IMR-90 (cell line): ENCODE results near the gene ALAD. TPM values are rescaled to one million over a fixed set of nuclear protein-coding genes. Genes with fewer than 3 reads are reported as not detected.

Source experiments
- ATAC-seq: fragments of 200-7000 bp; cut with Tn5 transposase; 2 replicates; pipeline ENCODE4 v1.9.1; 2020; ENCODE audit warnings: low read depth, mild to moderate bottlenecking, moderate library complexity
- BruUV-seq: library from RNA; stranded (reverse); fragments of 400-500 nt; replicated peaks from 2 replicates; lab custom pipeline; 2021; lab: Mats Ljungman, UMichigan
- CTCF ChIA-PET: fragments of 300-600 bp; formaldehyde crosslinking; extraction: SDS; loops from one replicate; lab custom pipeline; 2021; ENCODE audit warnings: antibody characterized with exemption; lab: Yijun Ruan, JAX
- POLR2A ChIA-PET: fragments of 300-600 bp; sonication (Branson Sonifier 250); formaldehyde crosslinking; loops from one replicate; lab custom pipeline; 2022; ENCODE audit warnings: antibody characterized with exemption; ENCODE audit not compliant: unreplicated experiment; lab: Charles Lee
- DNase-seq: peaks from one replicate; pipeline ENCODE4 v3.0.0; 2013
- H2AFZ ChIP-seq: replicated peaks from 2 replicates; pipeline ENCODE3; 2013; ENCODE audit warnings: low read length, mild to moderate bottlenecking; ENCODE audit not compliant: poor library complexity
- H2AK5ac ChIP-seq: 2 replicates; pipeline ENCODE4 v1.6.1; 2013; ENCODE audit warnings: low read depth, low read length, inconsistent platforms
- H2AK9ac ChIP-seq: replicated peaks from 2 replicates; pipeline ENCODE3; 2013; ENCODE audit warnings: mild to moderate bottlenecking, low read depth, low read length, moderate library complexity; ENCODE audit not compliant: poor library complexity
- H2BK120ac ChIP-seq: 2 replicates; pipeline ENCODE4 v1.6.1; 2013; ENCODE audit warnings: low read depth, low read length, inconsistent platforms
- H2BK15ac ChIP-seq: 3 replicates; pipeline ENCODE4 v1.6.1; 2013; ENCODE audit warnings: low read depth, low read length, inconsistent platforms
- H2BK20ac ChIP-seq: 2 replicates; pipeline ENCODE4 v1.6.1; 2013; ENCODE audit warnings: low read depth, mild to moderate bottlenecking, inconsistent platforms, low read length, moderate library complexity
- H2BK5ac ChIP-seq: 2 replicates; pipeline ENCODE4 v1.6.1; 2013; ENCODE audit warnings: mild to moderate bottlenecking, low read depth, low read length, inconsistent platforms; ENCODE audit not compliant: poor library complexity, severe bottlenecking
- H3K14ac ChIP-seq: replicated peaks from 2 replicates; pipeline ENCODE4 v1.6.1; 2013; ENCODE audit warnings: low read depth, low read length, inconsistent platforms
- H3K18ac ChIP-seq: 2 replicates; pipeline ENCODE4 v1.6.1; 2013; ENCODE audit warnings: low read depth, low read length, control low read depth
- H3K23ac ChIP-seq: 2 replicates; pipeline ENCODE4 v1.6.1; 2013; ENCODE audit warnings: low read depth, low read length, inconsistent platforms
- H3K27ac ChIP-seq: 2 replicates; pipeline ENCODE4 v1.5.1; 2013; ENCODE audit warnings: mild to moderate bottlenecking, control low read depth, low read length; ENCODE audit not compliant: insufficient read depth
- H3K27me3 ChIP-seq: 2 replicates; pipeline ENCODE4 v1.6.1; 2013; ENCODE audit warnings: low read length; ENCODE audit not compliant: control insufficient read depth, insufficient read depth
- H3K36me3 ChIP-seq: 2 replicates; pipeline ENCODE4 v1.6.1; 2013; ENCODE audit warnings: low read length, mixed read lengths; ENCODE audit not compliant: control insufficient read depth, insufficient read depth
- H3K4ac ChIP-seq: 2 replicates; pipeline ENCODE4 v1.6.1; 2013; ENCODE audit warnings: low read depth, low read length, inconsistent platforms
- H3K4me1 ChIP-seq: 2 replicates; pipeline ENCODE4 v1.6.1; 2013; ENCODE audit warnings: low read length, mixed read lengths; ENCODE audit not compliant: control insufficient read depth, insufficient read depth
- H3K4me2 ChIP-seq: 2 replicates; pipeline ENCODE4 v1.6.1; 2013; ENCODE audit warnings: low read depth, mild to moderate bottlenecking, control low read depth, low read length, moderate library complexity
- H3K4me3 ChIP-seq: 2 replicates; pipeline ENCODE4 v1.5.1; 2013; ENCODE audit warnings: low read depth, mild to moderate bottlenecking, control low read depth, low read length, moderate library complexity; ENCODE audit not compliant: insufficient read depth
- H3K56ac ChIP-seq: 2 replicates; pipeline ENCODE4 v1.6.1; 2013; ENCODE audit warnings: low read length, inconsistent platforms; ENCODE audit not compliant: insufficient read depth; ENCODE audit errors: extremely low read depth
- H3K79me1 ChIP-seq, 2 experiments: 2 replicates each; pipeline ENCODE4 v1.6.1; 2013; ENCODE audit warnings: low read length in 2 of 2, inconsistent platforms in 1 of 2, low read depth in 1 of 2
- H3K9ac ChIP-seq: 2 replicates; pipeline ENCODE4 v1.6.1; 2013; ENCODE audit warnings: low read depth, low read length, control low read depth
- H3K9me1 ChIP-seq: 2 replicates; pipeline ENCODE4 v1.6.1; 2013; ENCODE audit warnings: low read length, inconsistent platforms; ENCODE audit not compliant: insufficient read depth
- H3K9me3 ChIP-seq: 2 replicates; pipeline ENCODE4 v1.6.1; 2013; ENCODE audit warnings: low read length; ENCODE audit not compliant: control insufficient read depth, insufficient read depth
- H4K20me1 ChIP-seq: 2 replicates; pipeline ENCODE4 v1.6.1; 2013; ENCODE audit warnings: low read length, inconsistent platforms; ENCODE audit not compliant: insufficient read depth
- H4K5ac ChIP-seq: 2 replicates; pipeline ENCODE4 v1.6.1; 2013; ENCODE audit warnings: mild to moderate bottlenecking, low read depth, low read length, control low read depth
- H4K8ac ChIP-seq, 2 experiments: 2 replicates each; pipeline ENCODE4 v1.6.1; 2013; ENCODE audit warnings: low read depth in 2 of 2, low read length in 2 of 2, control low read depth in 1 of 2, inconsistent platforms in 1 of 2
- H4K91ac ChIP-seq: 2 replicates; pipeline ENCODE4 v1.6.1; 2013; ENCODE audit warnings: low read depth, low read length, inconsistent platforms; ENCODE audit not compliant: insufficient read depth
- BHLHE40 ChIP-seq: fragments of 150-350 bp; IDR thresholded peaks from 2 replicates; pipeline ENCODE4 v1.6.1; 2016; ENCODE audit warnings: mild to moderate bottlenecking, low read depth, low read length
- CEBPB ChIP-seq: IDR thresholded peaks from 2 replicates; pipeline ENCODE4 v1.6.1; 2012; ENCODE audit warnings: low read depth, low read length, improper control_type of control experiment
- CHD1 ChIP-seq: IDR thresholded peaks from 2 replicates; pipeline ENCODE4 v1.6.1; 2012; ENCODE audit warnings: low read depth, low read length, improper control_type of control experiment
- CTCF ChIP-seq: conservative IDR thresholded peaks from 2 replicates; pipeline ENCODE4 v1.5.1; 2012; ENCODE audit warnings: mild to moderate bottlenecking, low read depth, low read length, improper control_type of control experiment
- ELK1 ChIP-seq: fragments of 150-350 bp; IDR thresholded peaks from 2 replicates; pipeline ENCODE4 v1.6.1; 2016; ENCODE audit warnings: low read depth, mild to moderate bottlenecking, low read length, moderate library complexity, borderline replicate concordance
- FOS ChIP-seq: fragments of 150-350 bp; IDR thresholded peaks from 2 replicates; pipeline ENCODE4 v1.6.1; 2016; ENCODE audit warnings: low read depth, low read length
- MXI1 ChIP-seq: IDR thresholded peaks from 2 replicates; pipeline ENCODE4 v1.6.1; 2012; ENCODE audit warnings: low read depth, mild to moderate bottlenecking, low read length, moderate library complexity, borderline replicate concordance
- NFE2L2 ChIP-seq: fragments of 150-350 bp; IDR thresholded peaks from 2 replicates; pipeline ENCODE4 v1.6.1; 2016; ENCODE audit warnings: low read depth, mild to moderate bottlenecking, low read length
- POLR2A ChIP-seq: IDR thresholded peaks from 2 replicates; pipeline ENCODE4 v1.6.1; 2012; ENCODE audit warnings: mild to moderate bottlenecking, low read depth, low read length
- RAD21 ChIP-seq: IDR thresholded peaks from 2 replicates; pipeline ENCODE4 v1.6.1; 2012; ENCODE audit warnings: low read length, improper control_type of control experiment
- RCOR1 ChIP-seq: IDR thresholded peaks from 2 replicates; pipeline ENCODE4 v1.6.1; 2012; ENCODE audit warnings: mild to moderate bottlenecking, low read length, improper control_type of control experiment; ENCODE audit not compliant: insufficient replicate concordance
- RFX5 ChIP-seq: IDR thresholded peaks from 2 replicates; pipeline ENCODE4 v1.8.0; 2012; ENCODE audit warnings: low read depth, mild to moderate bottlenecking, low read length, moderate library complexity
- SMC3 ChIP-seq: fragments of 150-350 bp; IDR thresholded peaks from 2 replicates; pipeline ENCODE4 v1.6.1; 2016; ENCODE audit warnings: low read depth, mild to moderate bottlenecking, antibody characterized with exemption, low read length, moderate library complexity
- USF2 ChIP-seq: fragments of 150-350 bp; IDR thresholded peaks from 2 replicates; pipeline ENCODE4 v1.6.1; 2017; ENCODE audit warnings: mild to moderate bottlenecking, antibody characterized with exemption, low read length, low read depth
- whole genome bisulfite sequencing, 2 experiments: methylation state at CpG; one replicate each; pipeline versions ENCODE4 v1.1.5 to v1.1.7; 2013; ENCODE audit warnings: missing lambda C conversion rate in 2 of 2; ENCODE audit not compliant: insufficient read length in 1 of 2; ENCODE audit errors: extremely low coverage in 2 of 2; 5-methylcytosine and 5-hydroxymethylcytosine counted together
- dilution Hi-C: fragments of 300-500 bp; cut with HindIII; formaldehyde crosslinking; loops from one replicate; pipeline ENCODE4 v1.14.3; 2018; ENCODE audit warnings: low sequenced_read_pairs; ENCODE audit not compliant: unreplicated experiment
- in situ Hi-C: fragments of 300-500 bp; cut with MboI; formaldehyde crosslinking; loops from 3 replicates; pipeline ENCODE4 v1.14.3; 2019; ENCODE audit warnings: low sequenced_read_pairs, inconsistent platforms, mixed read lengths
- intact Hi-C: fragments of 100-400 bp; cut with micrococcal nuclease; formaldehyde crosslinking; loops from 2 replicates; pipeline ENCODE4 v1.10.0; 2022
- polyA plus RNA-seq, 3 experiments: library from polyadenylated mRNA; depleted of rRNA; stranded (reverse); fragments of >200 nt; gene quantifications; 2 replicates each; pipeline ENCODE4 v1.2.3, GENCODE V29; 2012; ENCODE audit warnings: low replicate concordance in 1 of 3
- total RNA-seq: library from RNA; depleted of rRNA; stranded (reverse); fragments of >200 nt; gene quantifications from 2 replicates; pipeline ENCODE4 v1.2.3, GENCODE V29; 2012

Gene ALAD
- total and polyA plus RNA-seq, 2 of the 4 experiments (the other 2 are of a cell fraction): 11.1 to 15.6 TPM

- H3K4ac ChIP-seq: no peak overlapping the region
- no peaks in the 10 kb centered on the region for H3K36me3 ChIP-seq
- no CpG with 5 or more reads among the region's 1 CpG for WGBS, 2 experiments
- in situ Hi-C loops: loop anchor here (10.0 kb wide), 1 partner anchor 238 kb away; no protein-coding TSS in a partner anchor
- H3K18ac ChIP-seq: no peak overlapping the region
- H3K79me1 ChIP-seq: no peaks in the 10 kb centered on the region
- no peak for TF ChIP-seq MXI1
- no peak for TF ChIP-seq CEBPB
- no peak for TF ChIP-seq NFE2L2
- TF ChIP-seq POLR2A: no peak
- no peak for TF ChIP-seq ELK1
- no peak for TF ChIP-seq RAD21
- TF ChIP-seq FOS: no peak
- no peak for TF ChIP-seq CHD1
- TF ChIP-seq RFX5: no peak
- TF ChIP-seq RCOR1: no peak
- no peak for TF ChIP-seq BHLHE40
- no peak for TF ChIP-seq CTCF
- TF ChIP-seq USF2: no peak
- no peak for TF ChIP-seq SMC3
- H2AK5ac ChIP-seq: no peak overlapping the region
- no peak overlapping the region for H2AFZ ChIP-seq
- dilution Hi-C loops: no loop called here
- no peak overlapping the region for H3K27ac ChIP-seq
- no peak overlapping the region for H2BK5ac ChIP-seq
- H2AK9ac ChIP-seq: no peak overlapping the region
- no peaks in the 10 kb centered on the region for H3K9me1 ChIP-seq
- intact Hi-C loops: no loop called here
- H4K20me1 ChIP-seq: no peaks in the 10 kb centered on the region
- no peak overlapping the region for H3K56ac ChIP-seq
- H3K27me3 ChIP-seq: peaks cover 57% of the 10 kb centered on the region
- no peak overlapping the region for H2BK120ac ChIP-seq
- no peak overlapping the region for H3K23ac ChIP-seq
- no peaks in the 10 kb centered on the region for H3K9me3 ChIP-seq
- H4K5ac ChIP-seq: no peak overlapping the region
- no TSS peak for BruUV-seq
- ATAC-seq (no peak), DNase-seq (no peak)
- POLR2A ChIA-PET: no interaction called here
- no peak overlapping the region for H3K9ac ChIP-seq
- H4K8ac ChIP-seq: no peak overlapping the region
- no peak overlapping the region for H2BK15ac ChIP-seq
- no peak overlapping the region for H4K91ac ChIP-seq
- H3K4me3 ChIP-seq: no peak overlapping the region
- no peaks in the 10 kb centered on the region for H3K4me1 ChIP-seq
- no peak overlapping the region for H3K4me2 ChIP-seq
- H3K14ac ChIP-seq: no peak overlapping the region
- H2BK20ac ChIP-seq: no peak overlapping the region
- CTCF ChIA-PET: interaction anchor here (0.6 kb wide), 1 partner anchor 49 kb away, joined by 5 read pairs; no protein-coding TSS in a partner anchor
Measured at GRCh38 chr9:113426701-113427100, 25.6 kb upstream of the ALAD start.
